ENCODE measurements around the gene GYPB.
"Not testable (repeated sequence)": the region's sequence is repeated elsewhere in the genome, so short reads cannot be mapped to it uniquely, and the experiment has no call there.

- not testable (repeated sequence) for TF ChIP-seq CTCF (conservative IDR thresholded peaks at IDR 0.05; ENCODE audit: low read length); EZH2phosphoT487 (IDR thresholded peaks at IDR 0.05; ENCODE audit: borderline replicate concordance)
These were observed 1.9 kb downstream of the GYPB start for GRCh38 chr4:144017271-144017670.
